ENCODE measurements around the gene HMX1.

DNA sequence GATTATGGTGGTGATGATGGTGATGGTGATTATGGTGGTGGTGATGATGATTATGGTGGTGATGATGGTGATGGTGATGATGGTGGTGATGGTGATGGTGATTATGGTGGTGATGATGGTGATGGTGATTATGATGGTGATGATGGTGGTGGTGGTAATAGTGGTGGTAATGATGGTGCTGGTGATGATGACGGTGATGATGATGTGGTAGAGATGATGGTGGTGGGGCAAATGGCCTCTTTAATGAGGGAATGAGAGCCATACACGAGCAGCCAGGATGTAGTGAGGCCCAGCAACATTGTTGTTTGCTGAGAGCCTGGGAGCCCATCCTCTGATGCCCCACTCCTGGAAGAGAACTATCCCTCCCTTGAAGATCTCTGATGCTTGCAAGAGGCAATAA lies 29.0 kb downstream of the HMX1 start:
- TF ChIP-seq, protein P1, sequence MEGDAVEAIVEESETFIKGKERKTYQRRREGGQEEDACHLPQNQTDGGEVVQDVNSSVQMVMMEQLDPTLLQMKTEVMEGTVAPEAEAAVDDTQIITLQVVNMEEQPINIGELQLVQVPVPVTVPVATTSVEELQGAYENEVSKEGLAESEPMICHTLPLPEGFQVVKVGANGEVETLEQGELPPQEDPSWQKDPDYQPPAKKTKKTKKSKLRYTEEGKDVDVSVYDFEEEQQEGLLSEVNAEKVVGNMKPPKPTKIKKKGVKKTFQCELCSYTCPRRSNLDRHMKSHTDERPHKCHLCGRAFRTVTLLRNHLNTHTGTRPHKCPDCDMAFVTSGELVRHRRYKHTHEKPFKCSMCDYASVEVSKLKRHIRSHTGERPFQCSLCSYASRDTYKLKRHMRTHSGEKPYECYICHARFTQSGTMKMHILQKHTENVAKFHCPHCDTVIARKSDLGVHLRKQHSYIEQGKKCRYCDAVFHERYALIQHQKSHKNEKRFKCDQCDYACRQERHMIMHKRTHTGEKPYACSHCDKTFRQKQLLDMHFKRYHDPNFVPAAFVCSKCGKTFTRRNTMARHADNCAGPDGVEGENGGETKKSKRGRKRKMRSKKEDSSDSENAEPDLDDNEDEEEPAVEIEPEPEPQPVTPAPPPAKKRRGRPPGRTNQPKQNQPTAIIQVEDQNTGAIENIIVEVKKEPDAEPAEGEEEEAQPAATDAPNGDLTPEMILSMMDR (IDR thresholded peaks at IDR 0.05) = no peak
- TF ChIP-seq POLR2A (IDR thresholded peaks at IDR 0.05) = no peak
